Esophagus muscularis mucosa (tissue), 4 donors: Measurements from ENCODE around the gene GAREM1. TPM values are rescaled to one million over a fixed set of nuclear protein-coding genes. Genes with fewer than 3 reads are reported as not detected.

Experiments used
- DNase-seq: peaks from one replicate; pipeline ENCODE4 v3.0.0-alpha.2; 2017; ENCODE audit errors: extremely low spot score
- H3K27ac ChIP-seq, 4 donors: fragments of 200-600 bp; sonication (generic); replicated peaks in 1 of 4; 1 replicate in 3 of 4; 2 replicates in 1 of 4; pipeline ENCODE4 v1.5.1; 2016 to 2019; ENCODE audit warnings: mild to moderate bottlenecking in 1 of 4
- H3K27me3 ChIP-seq, 4 donors: fragments of 200-600 bp; sonication (generic); one replicate each; pipeline versions ENCODE4 v1.5.1 to v1.6.0; 2016 to 2019
- H3K36me3 ChIP-seq, 4 donors: fragments of 200-600 bp; sonication (generic); one replicate each; pipeline ENCODE4 v1.5.1; 2016 to 2019
- H3K4me1 ChIP-seq, 4 donors: fragments of 200-600 bp; sonication (generic); one replicate each; pipeline ENCODE4 v1.5.1; 2016 to 2019
- H3K4me3 ChIP-seq, 4 donors: fragments of 200-600 bp; sonication (generic); 1 replicate in 2 of 4; 2 replicates in 2 of 4; pipeline ENCODE4 v1.5.1; 2016 to 2019; ENCODE audit warnings: mild to moderate bottlenecking in 4 of 4, moderate library complexity in 1 of 4
- H3K9me3 ChIP-seq, 4 donors: fragments of 200-600 bp; sonication (generic); 1 replicate in 3 of 4; 2 replicates in 1 of 4; pipeline ENCODE4 v1.5.1; 2016 to 2019
- EP300 ChIP-seq: sonication (generic); formaldehyde crosslinking; IDR thresholded peaks from one replicate; pipeline ENCODE4 v1.6.1; 2017; ENCODE audit warnings: antibody characterized with exemption
- POLR2A ChIP-seq: fragments of 450-650 bp; IDR thresholded peaks from one replicate; pipeline ENCODE4 v1.6.1; 2017; ENCODE audit warnings: antibody characterized with exemption, moderate library complexity, mild to moderate bottlenecking, low read depth
- POLR2AphosphoS5 ChIP-seq, 2 donors: sonication (generic); formaldehyde crosslinking; IDR thresholded peaks; one replicate each; pipeline ENCODE4 v1.6.1; 2017; ENCODE audit warnings: antibody characterized with exemption in 2 of 2
- WGBS: methylation state at CpG from one replicate; pipeline ENCODE4 v1.1.5; 2018; 5-methylcytosine and 5-hydroxymethylcytosine counted together
- intact Hi-C: fragments of 100-400 bp; cut with DNase I; formaldehyde crosslinking; loops from one replicate; pipeline ENCODE4 v1.15.1; 2023
- total RNA-seq, 4 donors: library from RNA; depleted of rRNA; stranded (reverse); fragments of >200 nt; gene quantifications; one replicate each; pipeline versions ENCODE4 v1.1.0 to v1.2.1, GENCODE V29; 2016
- TF ChIP-seq, protein P1 (sequence below), 3 experiments: fragments of 200-600 bp in 2 of 3; fragments of 450-650 bp in 1 of 3; sonication (generic) in 2 of 3; IDR thresholded peaks; one replicate each; pipeline ENCODE4 v1.5.1; 2017 to 2019; ENCODE audit warnings: antibody characterized with exemption in 3 of 3, mild to moderate bottlenecking in 2 of 3, moderate library complexity in 1 of 3

GAREM1 gene
- total RNA-seq, 4 donors from 2014 or later, result 7.0 to 11.6 (median 9.8) TPM

DNA sequence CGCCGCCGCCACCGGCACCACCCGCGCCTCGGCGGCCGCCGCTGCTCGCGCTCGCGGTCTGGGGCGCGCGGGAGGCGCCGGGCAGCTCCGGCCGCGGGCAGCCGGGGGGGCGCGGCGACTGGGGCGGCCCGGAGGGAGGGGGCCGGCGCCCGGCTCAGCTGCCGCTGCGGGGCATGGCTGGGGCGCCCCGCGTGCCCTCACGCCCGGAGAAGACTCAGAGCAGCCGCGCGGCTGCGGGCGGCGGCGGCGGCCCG is 295 bp downstream of the GAREM1 start:
- under 1% methylated on average over 29 of the region's 47 CpGs for WGBS
- Histone ChIP-seq H3K4me3 (peak overlapping the region; percentile 74 to 92 (median 88)), H3K4me1 (peaks cover 14 to 43% (median 35%) of the 10 kb centered on the region in 4 donors), H3K27me3 (no peaks in the 10 kb centered on the region), H3K9me3 (no peaks in the 10 kb centered on the region), H3K36me3 (no peaks in the 10 kb centered on the region), H3K27ac (peak overlapping the region; percentile 85 to 95 (median 92))
- DNase-seq, result no peak
- intact Hi-C loops, result loop anchor here (2.0 to 10.0 kb wide), 4 partner anchors 82 to 376 kb away; partner anchors contain the start of gene RNF138
- TF ChIP-seq POLR2A (no peak), POLR2AphosphoS5 (IDR thresholded peaks at IDR 0.05) (no peak), EP300 (no peak)
- TF ChIP-seq, protein P1, sequence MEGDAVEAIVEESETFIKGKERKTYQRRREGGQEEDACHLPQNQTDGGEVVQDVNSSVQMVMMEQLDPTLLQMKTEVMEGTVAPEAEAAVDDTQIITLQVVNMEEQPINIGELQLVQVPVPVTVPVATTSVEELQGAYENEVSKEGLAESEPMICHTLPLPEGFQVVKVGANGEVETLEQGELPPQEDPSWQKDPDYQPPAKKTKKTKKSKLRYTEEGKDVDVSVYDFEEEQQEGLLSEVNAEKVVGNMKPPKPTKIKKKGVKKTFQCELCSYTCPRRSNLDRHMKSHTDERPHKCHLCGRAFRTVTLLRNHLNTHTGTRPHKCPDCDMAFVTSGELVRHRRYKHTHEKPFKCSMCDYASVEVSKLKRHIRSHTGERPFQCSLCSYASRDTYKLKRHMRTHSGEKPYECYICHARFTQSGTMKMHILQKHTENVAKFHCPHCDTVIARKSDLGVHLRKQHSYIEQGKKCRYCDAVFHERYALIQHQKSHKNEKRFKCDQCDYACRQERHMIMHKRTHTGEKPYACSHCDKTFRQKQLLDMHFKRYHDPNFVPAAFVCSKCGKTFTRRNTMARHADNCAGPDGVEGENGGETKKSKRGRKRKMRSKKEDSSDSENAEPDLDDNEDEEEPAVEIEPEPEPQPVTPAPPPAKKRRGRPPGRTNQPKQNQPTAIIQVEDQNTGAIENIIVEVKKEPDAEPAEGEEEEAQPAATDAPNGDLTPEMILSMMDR (IDR thresholded peaks at IDR 0.05), result no peak

DNA sequence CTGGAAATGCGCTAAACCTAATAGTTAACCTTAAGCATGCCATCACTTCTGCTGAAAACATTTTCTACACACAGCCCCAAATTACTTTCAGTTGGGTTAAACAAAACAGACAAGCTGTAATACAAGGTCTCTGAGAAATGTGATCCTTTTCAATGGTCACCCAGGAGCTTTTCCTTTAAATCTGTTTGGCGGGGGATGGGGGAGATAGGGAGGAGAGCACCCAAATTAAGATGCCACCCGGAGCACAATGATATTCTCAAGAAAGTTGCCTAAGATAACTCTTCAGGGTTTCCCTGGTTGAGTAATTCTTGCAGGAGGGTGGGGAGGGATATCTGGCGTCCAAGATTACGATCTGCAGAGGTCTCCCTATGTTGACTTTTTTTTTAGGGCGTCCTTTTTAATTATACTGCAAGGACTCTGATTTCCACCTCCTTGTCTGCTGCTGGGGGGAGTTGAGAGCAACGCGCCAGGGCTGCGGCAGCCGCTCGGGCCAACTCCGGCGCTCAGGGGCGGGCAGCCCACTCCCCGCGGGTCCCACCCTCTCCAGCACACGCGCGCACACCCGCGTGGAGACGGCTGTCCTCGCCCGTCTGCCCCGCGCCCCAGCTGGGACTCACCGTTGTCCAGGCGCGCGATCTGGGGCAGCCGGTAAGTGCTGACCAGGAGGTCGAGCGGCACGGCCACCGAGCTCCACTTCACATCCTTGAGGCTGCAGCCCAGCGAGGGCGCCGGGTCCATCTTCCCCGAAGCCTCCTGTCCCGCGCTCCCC is 807 bp downstream of the GAREM1 start:
- Histone ChIP-seq H3K4me3 (peak overlapping the region; percentile 74 to 92 (median 88)), H3K36me3 (no peaks in the 10 kb centered on the region), H3K27me3 (no peaks in the 10 kb centered on the region), H3K27ac (peak overlapping the region; percentile 85 to 95 (median 92)), H3K4me1 (peaks cover 14 to 43% (median 35%) of the 10 kb centered on the region in 4 donors), H3K9me3 (no peaks in the 10 kb centered on the region)
- TF ChIP-seq POLR2A, result no peak
- TF ChIP-seq, protein P1 (IDR thresholded peaks at IDR 0.05), result no peak
- no peak for DNase-seq
- 2% methylated on average over 13 of the region's 41 CpGs for WGBS
- intact Hi-C loops, result loop anchor here (2.0 to 10.0 kb wide), 5 partner anchors 15 to 375 kb away; partner anchors contain the start of gene RNF138

DNA sequence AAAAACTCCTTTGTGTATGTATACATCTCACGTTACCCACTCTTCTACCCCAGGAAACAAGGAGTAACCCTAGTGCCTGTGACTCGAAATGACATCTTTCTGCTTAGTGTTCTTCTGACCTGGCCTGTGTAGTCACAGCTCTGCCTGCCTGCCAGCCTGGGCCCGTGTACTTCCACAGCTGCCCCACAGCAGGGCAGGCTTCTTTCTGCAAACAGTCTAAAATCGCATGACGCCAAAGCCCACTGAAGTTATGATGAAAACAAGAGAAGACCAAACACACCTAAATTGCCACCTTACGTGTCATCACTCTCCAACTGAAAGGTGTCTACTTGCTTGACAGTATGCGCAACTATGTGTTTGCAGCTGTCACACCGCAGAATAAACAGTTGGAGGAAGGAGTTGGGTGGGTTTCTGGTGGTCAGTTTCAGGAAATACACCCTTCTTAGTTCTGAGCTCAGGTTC is 1.5 kb downstream of the GAREM1 start:
- H3K27ac ChIP-seq, result peak overlapping the region; percentile 85 to 95 (median 92)
- intact Hi-C loops, result loop anchor here (2.0 kb wide), 1 partner anchor 14 kb away; no protein-coding TSS in a partner anchor
- WGBS, result 11% methylated on average over 8 of the region's 8 CpGs

DNA sequence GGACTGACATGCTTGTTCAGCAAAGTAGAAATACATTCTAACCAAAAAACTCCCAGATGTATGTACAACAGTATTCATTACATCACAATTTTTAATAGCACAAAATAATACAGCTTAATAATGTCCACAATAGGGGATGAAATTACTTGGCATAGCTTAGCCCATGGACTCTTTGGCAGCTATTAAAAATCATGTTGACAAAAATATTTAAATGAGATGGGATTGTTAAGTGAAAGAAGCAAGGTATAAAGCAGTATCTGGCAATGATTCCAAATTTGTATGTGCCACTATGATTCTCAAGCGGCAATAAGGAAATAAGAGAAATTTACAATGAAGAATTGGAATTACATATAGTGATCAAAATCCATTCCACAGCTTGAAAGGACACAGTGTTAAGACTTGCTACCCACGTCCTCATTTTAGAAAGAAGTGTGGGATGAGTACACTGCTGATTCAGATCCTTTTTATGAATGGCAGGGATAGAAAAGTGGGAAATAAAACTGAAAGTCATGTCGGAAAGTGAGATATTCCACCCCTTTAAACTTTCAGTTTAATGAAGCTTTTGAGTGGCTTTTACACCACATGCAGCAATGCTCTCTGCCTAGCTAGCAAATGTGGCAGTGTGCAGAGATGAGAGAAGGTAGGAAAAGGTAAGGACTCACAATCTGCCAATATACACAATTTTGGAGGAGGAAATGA is 2.4 kb downstream of the GAREM1 start:
- H3K27ac ChIP-seq, result peak overlapping the region; percentile 85 to 95 (median 92)
- no peaks in the 10 kb centered on the region for H3K27me3 ChIP-seq
- H3K4me1 ChIP-seq, result peaks cover 14 to 43% (median 35%) of the 10 kb centered on the region in 4 donors
- TF ChIP-seq POLR2AphosphoS5 (IDR thresholded peaks at IDR 0.05), result no peak
- TF ChIP-seq, protein P1 (IDR thresholded peaks at IDR 0.05), result no peak
- TF ChIP-seq EP300, result no peak
- TF ChIP-seq POLR2A, result no peak
- intact Hi-C loops, result loop anchor here (2.0 kb wide), 1 partner anchor 13 kb away; no protein-coding TSS in a partner anchor
- no peaks in the 10 kb centered on the region for H3K9me3 ChIP-seq
- DNase-seq, result no peak
- H3K4me3 ChIP-seq, result peak overlapping the region; percentile 74 to 92 (median 88)
- H3K36me3 ChIP-seq, result no peaks in the 10 kb centered on the region
- 37% methylated on average over 3 of the region's 3 CpGs for WGBS

More for the DNA sequence above, 1.5 kb downstream of the GAREM1 start:
- peaks cover 14 to 43% (median 35%) of the 10 kb centered on the region in 4 donors for H3K4me1 ChIP-seq
- no peaks in the 10 kb centered on the region for H3K9me3 ChIP-seq
- no peaks in the 10 kb centered on the region for H3K27me3 ChIP-seq
- H3K4me3 ChIP-seq, result peak overlapping the region; percentile 74 to 92 (median 88)
- TF ChIP-seq, protein P1 (IDR thresholded peaks at IDR 0.05), result peak; percentile 24 to 57 (median 30)
- TF ChIP-seq POLR2A, result no peak
- TF ChIP-seq POLR2AphosphoS5 (IDR thresholded peaks at IDR 0.05), result peak; percentile 14 to 34
- H3K36me3 ChIP-seq, result no peaks in the 10 kb centered on the region
- no peak for DNase-seq
